Choroid plexus epithelial cell (primary cell): ENCODE results near the gene GALNT9.

ENCODE experiments used
- DNase-seq: peaks from one replicate; pipeline ENCODE4 v3.0.0-alpha.2; 2010; ENCODE audit warnings: low read depth
- H3K4me3 ChIP-seq: 2 replicates; pipeline ENCODE4 v1.5.1; 2011; ENCODE audit warnings: low read depth, mild to moderate bottlenecking, control low read depth, low read length, moderate library complexity
- CTCF ChIP-seq: conservative IDR thresholded peaks from 2 replicates; pipeline ENCODE4 v1.5.1; 2011; ENCODE audit warnings: low read depth, mild to moderate bottlenecking, control low read depth, inconsistent platforms, low read length, moderate library complexity

GALNT9 gene

GRCh38 chr12:132286912-132287311 is 42.5 kb downstream of the GALNT9 start:
- TF ChIP-seq CTCF = no peak
- peak; percentile 34 for DNase-seq
- H3K4me3 ChIP-seq = no peak overlapping the region

GRCh38 chr12:132285991-132286681 is 43.3 kb downstream of the GALNT9 start:
- peak overlapping the region; percentile 40 for H3K4me3 ChIP-seq
- no peak for TF ChIP-seq CTCF
- peak; percentile 84 for DNase-seq

GRCh38 chr12:132284827-132285741 is 44.3 kb downstream of the GALNT9 start:
- H3K4me3 ChIP-seq = no peak overlapping the region
- no peak for DNase-seq
- TF ChIP-seq CTCF = no peak

GRCh38 chr12:132284071-132284826 is 45.1 kb downstream of the GALNT9 start:
- TF ChIP-seq CTCF = peak; percentile 81
- peak; percentile 76 for DNase-seq
- H3K4me3 ChIP-seq = no peak overlapping the region

GRCh38 chr12:132282950-132283771 is 46.2 kb downstream of the GALNT9 start:
- TF ChIP-seq CTCF = no peak
- no peak overlapping the region for H3K4me3 ChIP-seq
- DNase-seq = no peak

GRCh38 chr12:132282031-132282949 is 47.1 kb downstream of the GALNT9 start:
- no peak for TF ChIP-seq CTCF
- DNase-seq = no peak
- H3K4me3 ChIP-seq = no peak overlapping the region
